ENCODE results near the gene PHACTR3. TPM values are rescaled to one million over a fixed set of nuclear protein-coding genes. Genes with fewer than 3 reads are reported as not detected.

The PHACTR3 gene
- total RNA-seq, 1 experiment from 2014 or later = 0.11 TPM

GRCh38 chr20:59623583-59623982 is 19.2 kb downstream of the PHACTR3 start:
- no peaks in the 10 kb centered on the region for H3K36me3 Mint-ChIP-seq (ENCODE audit: insufficient read depth, unreplicated experiment)
- peaks cover 47% of the 10 kb centered on the region for H3K27me3 Mint-ChIP-seq (ENCODE audit: insufficient read depth, unreplicated experiment)
- CTCF ChIA-PET = no interaction called here
- no peak overlapping the region for H3K4me3 ChIP-seq (ENCODE audit: low read depth, low read length)
- intact Hi-C loops (cut with micrococcal nuclease; ENCODE audit: unreplicated experiment) = no loop called here
- no peaks in the 10 kb centered on the region for H3K36me3 ChIP-seq (ENCODE audit: control insufficient read depth, insufficient read depth, low read length)
- no peaks in the 10 kb centered on the region for H3K9me3 Mint-ChIP-seq (ENCODE audit: unreplicated experiment)
- H3K4me1 ChIP-seq = no peaks in the 10 kb centered on the region
- no peak for TF ChIP-seq CTCF (IDR thresholded peaks at IDR 0.05; ENCODE audit: insufficient read depth in 1 of 2, low read depth in 1 of 2, low read length in 1 of 2, severe bottlenecking in 1 of 2, unreplicated experiment in 1 of 2)
- DNase-seq = no peak
- no TSS peak for BruUV-seq (replicated peaks)
- H3K9me3 ChIP-seq = no peaks in the 10 kb centered on the region
- no peak overlapping the region for H3K4me3 Mint-ChIP-seq (ENCODE audit: unreplicated experiment)
- no peaks in the 10 kb centered on the region for H3K4me1 Mint-ChIP-seq (ENCODE audit: low read depth, unreplicated experiment)
- POLR2A ChIA-PET = no interaction called here
- no peaks in the 10 kb centered on the region; the same call in 1 of the 2 replicates for H3K27me3 ChIP-seq (replicated peaks; ENCODE audit: control insufficient read depth, insufficient read depth, low read length)
- H3K27ac Mint-ChIP-seq (ENCODE audit: unreplicated experiment) = no peak overlapping the region

GRCh38 chr20:59624401-59624800 is 20.1 kb downstream of the PHACTR3 start:
- Mint-ChIP-seq H3K4me3 (ENCODE audit: unreplicated experiment) (no peak overlapping the region), H3K9me3 (ENCODE audit: unreplicated experiment) (no peaks in the 10 kb centered on the region), H3K36me3 (ENCODE audit: insufficient read depth, unreplicated experiment) (no peaks in the 10 kb centered on the region), H3K4me1 (ENCODE audit: low read depth, unreplicated experiment) (no peaks in the 10 kb centered on the region), H3K27me3 (ENCODE audit: insufficient read depth, unreplicated experiment) (peaks cover 45% of the 10 kb centered on the region), H3K27ac (ENCODE audit: unreplicated experiment) (no peak overlapping the region)
- Histone ChIP-seq H3K4me3 (ENCODE audit: low read depth, low read length) (no peak overlapping the region), H3K36me3 (ENCODE audit: control insufficient read depth, insufficient read depth, low read length) (no peaks in the 10 kb centered on the region), H3K9me3 (0 out of 2 replicates have a peak, but pooled peaks cover 2% of the 10 kb centered on the region), H3K4me1 (no peaks in the 10 kb centered on the region), H3K27me3 (replicated peaks; ENCODE audit: control insufficient read depth, insufficient read depth, low read length) (peaks cover 1% of the 10 kb centered on the region; the same call in 1 of the 2 replicates)
- ChIA-PET CTCF (no interaction called here), POLR2A (no interaction called here)
- intact Hi-C loops (cut with micrococcal nuclease; ENCODE audit: unreplicated experiment) = no loop called here
- no peak for DNase-seq
- TF ChIP-seq CTCF (IDR thresholded peaks at IDR 0.05; ENCODE audit: insufficient read depth in 1 of 2, low read depth in 1 of 2, low read length in 1 of 2, severe bottlenecking in 1 of 2, unreplicated experiment in 1 of 2) = no peak
- no TSS peak for BruUV-seq (replicated peaks)

- no peak overlapping the region for H3K4me3 Mint-ChIP-seq (ENCODE audit: unreplicated experiment)
- CTCF ChIA-PET = no interaction called here
- TF ChIP-seq CTCF (IDR thresholded peaks at IDR 0.05; ENCODE audit: insufficient read depth in 1 of 2, low read depth in 1 of 2, low read length in 1 of 2, severe bottlenecking in 1 of 2, unreplicated experiment in 1 of 2) = no peak
- H3K4me1 Mint-ChIP-seq (ENCODE audit: low read depth, unreplicated experiment) = no peaks in the 10 kb centered on the region
- Histone ChIP-seq H3K36me3 (ENCODE audit: control insufficient read depth, insufficient read depth, low read length) (no peaks in the 10 kb centered on the region), H3K27me3 (replicated peaks; ENCODE audit: control insufficient read depth, insufficient read depth, low read length) (peaks cover 1% of the 10 kb centered on the region; the same call in 1 of the 2 replicates), H3K4me3 (ENCODE audit: low read depth, low read length) (no peak overlapping the region), H3K9me3 (0 out of 2 replicates have a peak, but pooled peaks cover 3% of the 10 kb centered on the region), H3K4me1 (no peaks in the 10 kb centered on the region)
- H3K27me3 Mint-ChIP-seq (ENCODE audit: insufficient read depth, unreplicated experiment) = peaks cover 46% of the 10 kb centered on the region
- H3K36me3 Mint-ChIP-seq (ENCODE audit: insufficient read depth, unreplicated experiment) = no peaks in the 10 kb centered on the region
- H3K27ac Mint-ChIP-seq (ENCODE audit: unreplicated experiment) = no peak overlapping the region
- intact Hi-C loops (cut with micrococcal nuclease; ENCODE audit: unreplicated experiment) = no loop called here
- DNase-seq = no peak
- no TSS peak for BruUV-seq (replicated peaks)
- no peaks in the 10 kb centered on the region for H3K9me3 Mint-ChIP-seq (ENCODE audit: unreplicated experiment)
- POLR2A ChIA-PET = no interaction called here
Observed at GRCh38 chr20:59625214-59625922, 21.0 kb downstream of the PHACTR3 start.
